ENCODE results near the gene TRPM8. TPM values are rescaled to one million over a fixed set of nuclear protein-coding genes. Genes with fewer than 3 reads are reported as not detected.

TRPM8 gene
- total and polyA plus RNA-seq, 2 experiments from 2014 or later: 0.11 to 0.14 TPM

- TF ChIP-seq STAT1 (IDR thresholded peaks at IDR 0.05; ENCODE audit: unreplicated experiment): no peak
These were observed 116.7 kb downstream of the TRPM8 start (continued) for GRCh38 chr2:234033885-234034284.

- H3K4me1 Mint-ChIP-seq: no peaks in the 10 kb centered on the region; the same call in 2 of the 3 replicates
- H3K4me2 ChIP-seq: no peak overlapping the region
- no peak for TF ChIP-seq JUNB (IDR thresholded peaks at IDR 0.05; ENCODE audit: unreplicated experiment)
- no peak for TF ChIP-seq EZH2phosphoT487 (IDR thresholded peaks at IDR 0.05; ENCODE audit: unreplicated experiment)
- no peak for TF ChIP-seq ZNF114 (CRISPR knock-in tag; IDR thresholded peaks at IDR 0.05)
- TF ChIP-seq EZH2 (IDR thresholded peaks at IDR 0.05; ENCODE audit: low read depth, unreplicated experiment): no peak
- no peak for TF ChIP-seq NANOG (IDR thresholded peaks at IDR 0.05; ENCODE audit: borderline replicate concordance)
- no peak for TF ChIP-seq ZNF462 (CRISPR knock-in tag; IDR thresholded peaks at IDR 0.05)
- TF ChIP-seq CTCF (conservative IDR thresholded peaks at IDR 0.05; ENCODE audit: low read depth in 2 of 2): no peak
- no peak for TF ChIP-seq STAT1 (IDR thresholded peaks at IDR 0.05; ENCODE audit: unreplicated experiment)
- no peak for TF ChIP-seq REST (IDR thresholded peaks at IDR 0.05; ENCODE audit: unreplicated experiment)
- no peak for TF ChIP-seq ZNF331 (CRISPR knock-in tag; IDR thresholded peaks at IDR 0.05; ENCODE audit: low read depth)
- TF ChIP-seq POLR2AphosphoS5 (IDR thresholded peaks at IDR 0.05; ENCODE audit: low read depth): no peak
- no peak for TF ChIP-seq CREB1 (CRISPR knock-in tag; IDR thresholded peaks at IDR 0.05; ENCODE audit: low read depth)
These were observed 121.1 kb downstream of the TRPM8 start for GRCh38 chr2:234038076-234038802.

More at GRCh38 chr2:234038076-234038802, 121.1 kb downstream of the TRPM8 start:
- H3F3A ChIP-seq (replicated peaks; ENCODE audit: low read depth): no peaks in the 10 kb centered on the region
- no peaks in the 10 kb centered on the region for H3K9me2 ChIP-seq (ENCODE audit: insufficient read depth)
- no peak overlapping the region for H2AFZ ChIP-seq
- DNase-seq (ENCODE audit: low spot score) (no peak), ATAC-seq (no peak)
- H4K20me1 ChIP-seq (replicated peaks; ENCODE audit: insufficient read depth): no peaks in the 10 kb centered on the region
- no peaks in the 10 kb centered on the region for H3K4me1 ChIP-seq (ENCODE audit: insufficient read depth)
- no peak overlapping the region for H3K27ac ChIP-seq (ENCODE audit: low read depth)
- H3K4me3 ChIP-seq: no peak overlapping the region
- H3K27me3 ChIP-seq (ENCODE audit: insufficient read depth): no peaks in the 10 kb centered on the region
- H3K36me3 ChIP-seq (ENCODE audit: insufficient read depth): no peaks in the 10 kb centered on the region
- no peaks in the 10 kb centered on the region for H3K79me2 ChIP-seq (replicated peaks; ENCODE audit: insufficient read depth)
- H3K36me3 Mint-ChIP-seq (ENCODE audit: low read depth): no peaks in the 10 kb centered on the region
- no peak overlapping the region for H3K27ac Mint-ChIP-seq
- no peaks in the 10 kb centered on the region; the same call in 2 of the 3 replicates for H3K9me3 Mint-ChIP-seq
- H3K27me3 Mint-ChIP-seq (ENCODE audit: insufficient read depth, low read depth, poor library complexity): no peaks in the 10 kb centered on the region
- no peak overlapping the region for H3K4me3 Mint-ChIP-seq

Data from GM23338 (cell line).